ENCODE results near the gene PHACTR1. TPM values are rescaled to one million over a fixed set of nuclear protein-coding genes. Genes with fewer than 3 reads are reported as not detected.

The PHACTR1 gene
- total and polyA plus RNA-seq, 2 of the 4 experiments (the other 2 are of a cell fraction), result not detected

DNA sequence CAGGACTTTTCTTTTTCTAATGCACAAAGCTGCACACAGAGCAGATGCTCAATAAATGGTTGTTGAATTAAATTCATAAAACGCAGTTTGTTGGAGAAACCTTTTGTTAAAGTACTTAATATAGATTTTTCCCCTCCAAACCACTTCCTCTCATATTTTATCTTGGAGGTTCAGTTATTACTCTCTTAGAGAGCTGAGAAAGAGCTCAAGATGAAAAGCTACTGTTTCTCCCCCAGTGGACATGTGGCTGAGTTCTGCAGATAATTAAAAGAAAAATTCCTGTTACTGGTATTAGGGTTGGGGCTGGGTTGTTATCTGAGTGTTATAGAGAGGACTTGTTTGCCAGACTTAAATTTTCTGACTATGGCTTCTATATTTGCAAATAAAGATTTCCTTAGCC is 317.7 kb downstream of the PHACTR1 start:
- no TSS peak for BruUV-seq (replicated peaks)
- WGBS, 2 experiments (ENCODE audit: extremely low coverage in 2 of 2, insufficient read length in 1 of 2), result no CpG with 5 or more reads among the region's 1 CpG
- CTCF ChIA-PET, result no interaction called here

More for the DNA sequence above, 317.7 kb downstream of the PHACTR1 start:
- Histone ChIP-seq H4K20me1 (ENCODE audit: insufficient read depth, low read length) (no peaks in the 10 kb centered on the region), H3K9me3 (ENCODE audit: control insufficient read depth, insufficient read depth, low read length) (no peaks in the 10 kb centered on the region), H2BK120ac (ENCODE audit: low read depth, low read length) (no peak overlapping the region), H2BK15ac (ENCODE audit: low read depth, low read length) (no peak overlapping the region), H3K79me1 (ENCODE audit: low read depth in 1 of 2, low read length in 2 of 2) (no peaks in the 10 kb centered on the region), H2BK20ac (ENCODE audit: low read depth, low read length) (no peak overlapping the region), H3K4me1 (ENCODE audit: control insufficient read depth, insufficient read depth, low read length) (no peaks in the 10 kb centered on the region), H2AFZ (replicated peaks; ENCODE audit: low read length, poor library complexity) (no peak overlapping the region), H3K9me1 (ENCODE audit: insufficient read depth, low read length) (no peaks in the 10 kb centered on the region), H3K4me3 (ENCODE audit: insufficient read depth, low read depth, low read length) (no peak overlapping the region), H3K4ac (ENCODE audit: low read depth, low read length) (no peak overlapping the region), H3K4me2 (ENCODE audit: low read depth, low read length) (no peak overlapping the region), H3K18ac (ENCODE audit: low read depth, low read length) (no peak overlapping the region), H3K56ac (ENCODE audit: extremely low read depth, insufficient read depth, low read length) (no peak overlapping the region), H3K23ac (ENCODE audit: low read depth, low read length) (no peak overlapping the region), H2BK5ac (ENCODE audit: low read depth, low read length, poor library complexity, severe bottlenecking) (no peak overlapping the region), H4K5ac (ENCODE audit: low read depth, low read length) (no peak overlapping the region), H4K8ac (ENCODE audit: low read depth in 2 of 2, low read length in 2 of 2) (no peak overlapping the region), H3K36me3 (ENCODE audit: control insufficient read depth, insufficient read depth, low read length) (no peaks in the 10 kb centered on the region), H2AK5ac (ENCODE audit: low read depth, low read length) (no peak overlapping the region), H3K27ac (ENCODE audit: insufficient read depth, low read length) (no peak overlapping the region), H3K14ac (replicated peaks; ENCODE audit: low read depth, low read length) (no peak overlapping the region), H3K27me3 (ENCODE audit: control insufficient read depth, insufficient read depth, low read length) (no peaks in the 10 kb centered on the region), H3K9ac (ENCODE audit: low read depth, low read length) (no peak overlapping the region), H4K91ac (ENCODE audit: insufficient read depth, low read depth, low read length) (no peak overlapping the region), H2AK9ac (replicated peaks; ENCODE audit: low read depth, low read length, poor library complexity) (no peak overlapping the region)
- no peak for ATAC-seq (ENCODE audit: low read depth)
- in situ Hi-C loops (cut with MboI; ENCODE audit: low sequenced_read_pairs), result no loop called here
- intact Hi-C loops (cut with micrococcal nuclease), result no loop called here
- POLR2A ChIA-PET (ENCODE audit: unreplicated experiment), result no interaction called here
- DNase-seq, result no peak
- dilution Hi-C loops (cut with HindIII; ENCODE audit: low sequenced_read_pairs, unreplicated experiment), result no loop called here
- TF ChIP-seq, protein P1, sequence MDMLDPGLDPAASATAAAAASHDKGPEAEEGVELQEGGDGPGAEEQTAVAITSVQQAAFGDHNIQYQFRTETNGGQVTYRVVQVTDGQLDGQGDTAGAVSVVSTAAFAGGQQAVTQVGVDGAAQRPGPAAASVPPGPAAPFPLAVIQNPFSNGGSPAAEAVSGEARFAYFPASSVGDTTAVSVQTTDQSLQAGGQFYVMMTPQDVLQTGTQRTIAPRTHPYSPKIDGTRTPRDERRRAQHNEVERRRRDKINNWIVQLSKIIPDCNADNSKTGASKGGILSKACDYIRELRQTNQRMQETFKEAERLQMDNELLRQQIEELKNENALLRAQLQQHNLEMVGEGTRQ (IDR thresholded peaks at IDR 0.05; ENCODE audit: low read depth, low read length), result no peak
- no peak for TF ChIP-seq RCOR1 (IDR thresholded peaks at IDR 0.05; ENCODE audit: insufficient replicate concordance, low read length)
- TF ChIP-seq RFX5 (IDR thresholded peaks at IDR 0.05; ENCODE audit: low read depth, low read length), result no peak
- TF ChIP-seq MXI1 (IDR thresholded peaks at IDR 0.05; ENCODE audit: borderline replicate concordance, low read depth, low read length), result no peak
- no peak for TF ChIP-seq RAD21 (IDR thresholded peaks at IDR 0.05; ENCODE audit: low read length)
- TF ChIP-seq SMC3 (IDR thresholded peaks at IDR 0.05; ENCODE audit: low read depth, low read length), result no peak
